ENCODE measurements around the gene ANTXR2.
A peak's percentile ranks its signal among the peaks of the same experiment; 100 is the strongest.

ANTXR2 gene

DNA sequence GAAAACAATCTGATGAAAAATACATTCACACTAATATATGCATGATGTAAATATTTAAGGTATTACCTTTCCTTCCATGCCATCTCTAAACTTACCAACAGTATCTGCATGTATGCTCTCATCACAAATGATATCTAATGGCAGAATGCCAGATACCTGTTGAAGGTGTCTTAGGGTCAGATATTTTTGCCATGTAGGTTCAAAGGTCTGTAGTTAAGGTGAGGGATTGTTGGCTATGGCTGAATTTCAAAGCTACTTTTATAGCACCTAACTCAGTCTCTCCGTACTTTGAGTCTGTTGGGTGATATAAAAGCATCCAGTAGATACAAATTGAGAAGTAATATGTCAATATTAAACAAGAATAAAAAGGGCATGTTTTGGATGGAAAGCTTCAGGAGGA, 19.8 kb upstream of the ANTXR2 start:
- intact Hi-C loops (cut with DNase I) = no loop called here
- no peak for DNase-seq

DNA sequence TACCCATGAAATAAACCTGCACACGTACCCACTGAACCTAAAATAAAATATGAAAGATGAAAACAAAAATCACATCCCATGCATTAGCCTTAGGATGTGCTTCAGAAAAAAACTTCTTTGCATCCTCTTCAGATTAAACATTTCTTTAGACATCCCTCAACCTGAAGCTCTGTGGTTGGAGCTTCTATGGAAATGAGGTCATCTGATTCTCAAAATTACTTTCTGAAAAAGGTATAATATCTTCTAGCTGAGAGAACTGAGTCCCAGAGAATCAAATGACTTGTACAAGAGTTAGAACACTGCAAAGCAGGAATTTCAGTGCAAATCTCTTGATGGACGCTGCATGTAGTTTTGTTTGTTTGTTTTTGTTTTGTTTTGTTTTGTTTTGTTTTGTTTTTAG, 19.1 kb upstream of the ANTXR2 start:
- intact Hi-C loops (cut with DNase I) = no loop called here

GRCh38 chr4:80091688-80092087, 18.7 kb upstream of the ANTXR2 start:
- no peak for DNase-seq
- intact Hi-C loops (cut with DNase I) = no loop called here

More for the DNA sequence above, 19.1 kb upstream of the ANTXR2 start:
- no peak for DNase-seq

DNA sequence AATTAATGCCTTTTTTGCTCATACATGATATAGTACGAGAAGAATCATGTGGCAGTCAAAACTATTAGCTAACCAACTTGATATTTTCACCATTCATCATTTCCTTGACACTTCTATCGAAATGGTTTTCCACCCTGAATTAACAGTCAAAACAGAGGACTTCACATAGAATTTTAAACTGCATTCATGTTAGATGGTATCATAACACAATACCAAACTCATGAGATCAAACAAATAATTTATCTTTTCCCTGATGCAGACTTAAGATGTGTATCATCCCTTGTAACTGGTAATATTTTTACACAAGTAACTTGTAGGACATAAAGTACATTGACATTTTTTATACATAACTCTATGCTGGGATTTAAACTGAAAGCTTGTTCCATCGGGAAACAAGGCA, 18.2 kb upstream of the ANTXR2 start:
- no peak for DNase-seq
- intact Hi-C loops (cut with DNase I) = no loop called here

DNA sequence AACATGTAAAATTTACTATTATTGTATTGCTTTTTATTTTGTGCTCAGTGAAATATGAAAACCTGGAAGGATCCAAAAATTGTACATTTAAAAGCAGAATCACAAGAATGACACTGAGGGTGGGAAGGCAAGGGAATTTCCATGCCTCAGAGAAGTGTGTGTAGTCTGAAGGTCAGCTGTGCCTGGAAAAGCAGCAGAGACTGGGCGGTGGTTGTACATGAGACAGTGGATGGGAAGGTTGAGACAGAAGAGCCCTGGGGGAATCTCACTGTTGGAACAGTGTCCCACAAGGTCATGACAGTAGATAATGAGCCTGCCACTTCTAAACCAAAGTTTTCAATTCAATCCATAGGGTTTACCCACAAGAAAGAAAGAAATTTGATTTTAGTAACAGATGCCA, 17.1 kb upstream of the ANTXR2 start:
- no peak for DNase-seq
- intact Hi-C loops (cut with DNase I) = no loop called here

GRCh38 chr4:80088471-80088870, 15.4 kb upstream of the ANTXR2 start:
- no peak for DNase-seq
- intact Hi-C loops (cut with DNase I) = no loop called here

GRCh38 chr4:80086296-80086695, 13.3 kb upstream of the ANTXR2 start:
- intact Hi-C loops (cut with DNase I) = no loop called here
- no peak for DNase-seq

DNA sequence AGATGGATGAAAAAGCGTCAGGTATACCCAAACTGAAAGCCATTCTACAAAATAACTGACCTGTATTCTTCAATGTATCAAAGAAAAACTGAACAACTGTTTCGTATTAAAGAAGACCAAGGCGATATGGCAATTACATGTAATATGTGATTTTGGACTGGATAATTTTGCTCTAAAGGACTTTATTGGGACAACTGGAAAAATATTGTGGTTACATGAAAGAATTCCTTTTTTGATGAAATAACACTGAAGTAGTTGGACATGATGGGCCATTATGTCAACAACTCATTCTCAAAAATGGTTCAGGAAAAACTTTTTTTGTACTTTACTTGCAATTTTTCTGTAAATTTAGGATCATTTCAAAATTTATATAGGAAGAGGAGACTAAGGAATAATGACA, 12.1 kb upstream of the ANTXR2 start:
- intact Hi-C loops (cut with DNase I) = no loop called here
- DNase-seq = no peak

GRCh38 chr4:80082693-80083092, 9.7 kb upstream of the ANTXR2 start:
- intact Hi-C loops (cut with DNase I) = no loop called here
- no peak for DNase-seq

GRCh38 chr4:80081566-80081965, 8.5 kb upstream of the ANTXR2 start:
- intact Hi-C loops (cut with DNase I) = no loop called here
- peak in 1 of 10 donors; percentile 39 for DNase-seq

- peak in 1 of 10 donors; percentile 22 for DNase-seq
- intact Hi-C loops (cut with DNase I) = no loop called here
These were observed 6.4 kb upstream of the ANTXR2 start for GRCh38 chr4:80079255-80079923.

- DNase-seq = no peak
- intact Hi-C loops (cut with DNase I) = no loop called here
These were observed 5.5 kb upstream of the ANTXR2 start for GRCh38 chr4:80078346-80079092.

GRCh38 chr4:80077639-80078038, 4.6 kb upstream of the ANTXR2 start:
- intact Hi-C loops (cut with DNase I) = no loop called here
- no peak for DNase-seq

- intact Hi-C loops (cut with DNase I) = no loop called here
- DNase-seq = no peak
These were observed 3.7 kb upstream of the ANTXR2 start for GRCh38 chr4:80076681-80077080.

DNA sequence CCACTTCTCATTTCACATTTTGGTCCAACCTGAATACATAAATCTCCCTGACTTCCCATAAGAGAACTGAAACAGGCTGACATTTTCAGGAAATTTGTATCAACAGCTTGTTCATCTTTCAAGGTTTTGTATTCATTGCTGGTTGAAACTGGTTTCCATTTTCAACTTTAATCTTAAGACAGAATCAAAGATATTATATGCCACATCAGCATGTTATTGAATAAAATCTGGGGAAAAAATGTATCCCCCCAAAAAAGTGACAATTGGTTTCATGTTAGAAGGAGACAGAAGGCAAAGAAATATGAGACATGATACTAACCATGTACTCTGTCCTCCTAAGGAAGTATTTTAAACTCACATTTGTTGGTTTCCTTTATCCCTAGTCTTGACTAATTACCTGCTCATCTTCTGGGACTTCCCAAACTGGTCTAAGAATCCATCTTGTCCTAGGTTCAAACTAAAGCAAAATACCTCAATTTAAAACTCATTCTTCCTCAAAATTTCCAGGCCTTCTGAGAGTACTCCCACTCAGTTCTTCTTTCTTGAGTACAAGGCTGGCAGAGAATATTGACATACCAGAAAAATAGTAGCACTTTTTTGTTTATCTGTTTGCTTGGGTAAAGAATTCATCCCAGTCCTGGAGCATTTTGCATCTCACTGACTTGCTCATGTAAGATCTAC, 3.1 kb upstream of the ANTXR2 start:
- intact Hi-C loops (cut with DNase I) = no loop called here
- DNase-seq = no peak

DNA sequence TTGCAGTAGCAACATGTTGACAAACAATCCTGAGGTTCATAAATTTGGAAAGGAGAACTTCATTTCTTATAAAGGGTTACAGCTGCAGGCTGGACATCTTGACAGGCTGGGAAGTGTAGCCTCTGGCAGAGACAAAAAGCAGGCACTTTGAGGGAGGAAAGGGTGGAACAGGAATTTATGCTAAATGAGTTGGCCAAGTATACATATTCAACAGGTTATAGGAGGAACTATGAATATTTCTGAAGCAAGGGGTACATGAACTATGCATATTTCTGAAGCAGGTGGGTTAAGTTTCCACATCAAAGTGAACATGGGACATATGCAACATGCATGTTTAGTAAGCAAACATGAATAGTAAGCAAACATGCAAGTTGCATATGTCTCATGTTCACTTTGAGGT, 1.6 kb upstream of the ANTXR2 start:
- intact Hi-C loops (cut with DNase I) = no loop called here
- DNase-seq = no peak

GRCh38 chr4:80074069-80074468, 1.0 kb upstream of the ANTXR2 start:
- no peak for DNase-seq
- intact Hi-C loops (cut with DNase I) = no loop called here

GRCh38 chr4:80073473-80074008, 512 bp upstream of the ANTXR2 start:
- intact Hi-C loops (cut with DNase I) = no loop called here
- DNase-seq = no peak

- intact Hi-C loops (cut with DNase I) = no loop called here
- DNase-seq = peak in 7 of 10 donors; percentile 8 to 84 (median 26)
These were observed 743 bp downstream of the ANTXR2 start for GRCh38 chr4:80072228-80072743.

- DNase-seq = no peak
- intact Hi-C loops (cut with DNase I) = no loop called here
These were observed 1.3 kb downstream of the ANTXR2 start for GRCh38 chr4:80071604-80072227.

Measured in posterior cingulate gyrus (tissue), 11 donors.